Cardiac septum (tissue), 1 donor: ENCODE measurements around the gene TNFSF12. TPM values are rescaled to one million over a fixed set of nuclear protein-coding genes. Genes with fewer than 3 reads are reported as not detected.
A peak's percentile ranks its signal among the peaks of the same experiment; 100 is the strongest.

ENCODE experiments used
- DNase-seq: peaks from one replicate; pipeline ENCODE4 v3.0.0-alpha.2; 2020; ENCODE audit warnings: low spot score
- intact Hi-C: fragments of 100-400 bp; cut with DNase I; formaldehyde crosslinking; loops from one replicate; pipeline ENCODE4 v1.14.0; 2022
- total RNA-seq: library from RNA; stranded (reverse); fragmentation: NEBNext Ultra II Directional; extraction: Animal tissue kit (Norgen Biotek cat#: 25700); gene quantifications from one replicate; pipeline ENCODE4 v1.2.1, GENCODE V29; 2021
- donor health status: DM: no; HTN: no; CAD: no.

TNFSF12 gene
- total RNA-seq, 1 donor from 2014 or later: 33.9 TPM

DNA sequence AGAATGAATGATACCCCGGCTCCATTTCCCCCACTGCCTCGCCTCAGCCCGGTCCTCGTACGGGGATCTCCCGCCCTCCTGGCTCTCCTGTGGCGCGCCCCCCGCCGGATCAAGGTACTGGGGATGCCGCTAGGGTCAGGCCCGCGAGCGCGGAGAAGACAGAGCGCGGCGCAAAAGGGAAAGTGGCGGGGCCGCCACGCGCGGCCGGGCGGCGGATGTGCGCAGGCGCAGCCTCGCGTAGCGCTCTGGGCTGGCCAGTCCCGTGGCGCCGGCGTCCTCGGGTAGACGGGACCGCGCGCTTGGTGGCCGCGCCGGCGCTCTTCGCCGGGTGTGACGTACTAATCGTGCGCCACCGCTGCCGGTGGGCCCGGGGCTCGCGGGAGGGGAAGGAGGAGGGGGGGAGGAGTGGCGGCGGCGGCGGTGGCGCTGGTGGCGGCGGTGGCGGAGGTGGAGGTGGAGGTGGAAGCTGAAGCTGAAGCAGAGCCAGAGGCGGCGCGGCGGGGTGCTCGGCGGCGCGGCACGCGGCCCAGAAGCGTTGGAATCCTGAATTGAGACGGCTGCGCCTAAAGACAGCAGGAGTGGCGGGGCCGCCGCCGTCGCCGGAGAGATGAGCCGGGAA is 12.8 kb downstream of the TNFSF12 start, which contains the start of gene SENP3:
SENP3 (plus strand) TSS at position 331 of the 619 bp plus-strand sequence. CDS start 1,158 bp downstream, outside the sequence.
- intact Hi-C loops: loop anchor here (1.0 to 5.0 kb wide), 4 partner anchors 47 to 204 kb away; partner anchors contain the start of genes FGF11, TMEM256 and TMEM95
- DNase-seq: peak; percentile 94

DNA sequence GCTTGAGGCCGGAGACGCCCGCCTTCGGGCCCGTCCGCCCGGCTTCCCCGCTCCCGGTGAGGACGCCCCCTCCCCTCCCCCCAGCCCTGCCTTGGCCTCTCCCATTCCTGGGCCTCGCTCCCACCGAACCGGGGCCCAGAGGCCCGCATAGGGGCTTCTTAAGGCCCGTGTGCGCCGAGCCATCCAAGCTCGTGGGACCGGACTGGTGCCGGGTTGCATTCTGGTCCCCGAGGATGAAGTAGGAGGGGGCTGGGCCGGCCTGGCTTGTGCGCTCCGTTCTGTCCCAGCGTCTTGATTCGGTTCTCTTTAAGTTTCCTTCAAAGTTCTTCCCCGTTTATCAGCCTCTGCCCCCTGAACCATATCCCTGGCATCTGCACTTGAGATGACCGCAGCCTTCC is 13.3 kb downstream of the TNFSF12 start:
- DNase-seq: no peak
- intact Hi-C loops: loop anchor here (5.0 kb wide), 1 partner anchor 205 kb away; the partner anchor contains the start of gene TMEM95

DNA sequence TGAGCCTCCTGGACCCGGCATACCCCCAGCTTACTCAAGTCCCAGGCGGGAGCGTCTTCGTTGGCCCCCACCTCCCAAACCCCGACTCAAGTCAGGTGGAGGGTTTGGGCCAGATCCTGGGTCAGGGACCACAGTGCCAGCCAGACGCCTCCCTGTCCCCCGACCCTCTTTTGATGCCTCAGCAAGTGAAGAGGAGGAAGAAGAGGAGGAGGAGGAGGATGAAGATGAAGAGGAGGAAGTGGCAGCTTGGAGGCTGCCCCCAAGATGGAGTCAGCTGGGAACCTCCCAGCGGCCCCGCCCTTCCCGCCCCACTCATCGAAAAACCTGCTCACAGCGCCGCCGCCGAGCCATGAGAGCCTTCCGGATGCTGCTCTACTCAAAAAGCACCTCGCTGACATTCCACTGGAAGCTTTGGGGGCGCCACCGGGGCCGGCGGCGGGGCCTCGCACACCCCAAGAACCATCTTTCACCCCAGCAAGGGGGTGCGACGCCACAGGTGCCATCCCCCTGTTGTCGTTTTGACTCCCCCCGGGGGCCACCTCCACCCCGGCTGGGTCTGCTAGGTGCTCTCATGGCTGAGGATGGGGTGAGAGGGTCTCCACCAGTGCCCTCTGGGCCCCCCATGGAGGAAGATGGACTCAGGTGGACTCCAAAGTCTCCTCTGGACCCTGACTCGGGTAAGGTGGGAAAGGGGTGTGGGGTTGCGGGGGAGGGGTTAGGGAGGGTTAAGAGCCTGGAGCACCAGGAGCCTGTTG is 14.4 kb downstream of the TNFSF12 start:
- intact Hi-C loops: loop anchor here (5.0 kb wide), 1 partner anchor 206 kb away; the partner anchor contains the start of gene TMEM95
- DNase-seq: no peak

DNA sequence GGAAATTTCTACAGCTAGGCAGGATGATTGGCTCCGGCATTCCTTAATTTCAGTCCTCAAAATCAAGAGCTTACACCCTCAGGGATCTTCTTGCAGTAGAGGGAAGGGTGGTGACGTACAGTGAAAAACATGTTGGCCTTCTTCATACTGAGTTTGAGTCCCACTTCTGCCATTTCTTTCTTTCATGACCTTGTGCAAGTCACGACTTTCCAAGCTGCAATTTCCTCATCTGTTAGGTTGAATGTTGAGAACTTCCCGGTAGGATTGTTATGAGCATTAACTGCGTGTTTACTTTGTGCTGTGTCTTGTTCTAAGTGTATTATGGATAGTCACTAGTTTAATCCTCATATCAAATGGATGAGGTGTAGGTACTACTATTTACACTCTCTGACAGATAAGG is 20.7 kb downstream of the TNFSF12 start:
- intact Hi-C loops: no loop called here
- DNase-seq: no peak

DNA sequence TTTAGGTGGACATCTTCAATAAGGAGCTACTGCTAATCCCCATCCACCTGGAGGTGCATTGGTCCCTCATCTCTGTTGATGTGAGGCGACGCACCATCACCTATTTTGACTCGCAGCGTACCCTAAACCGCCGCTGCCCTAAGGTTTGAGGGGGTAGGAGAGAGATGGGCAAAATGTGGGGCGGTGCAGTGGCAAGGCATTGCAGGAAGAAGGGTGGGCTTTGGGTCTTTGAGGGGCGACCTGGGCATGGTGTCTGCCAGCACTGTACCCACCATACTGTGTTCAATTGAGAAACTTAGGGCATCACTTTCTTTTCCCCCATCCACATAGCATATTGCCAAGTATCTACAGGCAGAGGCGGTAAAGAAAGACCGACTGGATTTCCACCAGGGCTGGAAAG is 21.5 kb downstream of the TNFSF12 start:
- DNase-seq: no peak
- intact Hi-C loops: loop anchor here (5.0 kb wide), 1 partner anchor 318 kb away; the partner anchor contains the start of genes CTDNEP1 and ELP5

DNA sequence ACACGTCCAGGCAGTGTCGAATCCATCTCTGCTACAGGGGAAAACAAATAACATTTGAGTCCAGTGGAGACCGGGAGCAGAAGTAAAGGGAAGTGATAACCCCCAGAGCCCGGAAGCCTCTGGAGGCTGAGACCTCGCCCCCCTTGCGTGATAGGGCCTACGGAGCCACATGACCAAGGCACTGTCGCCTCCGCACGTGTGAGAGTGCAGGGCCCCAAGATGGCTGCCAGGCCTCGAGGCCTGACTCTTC is 23.4 kb downstream of the TNFSF12 start:
- DNase-seq: no peak
- intact Hi-C loops: loop anchor here (5.0 kb wide), 1 partner anchor 320 kb away; the partner anchor contains the start of genes CTDNEP1 and ELP5

DNA sequence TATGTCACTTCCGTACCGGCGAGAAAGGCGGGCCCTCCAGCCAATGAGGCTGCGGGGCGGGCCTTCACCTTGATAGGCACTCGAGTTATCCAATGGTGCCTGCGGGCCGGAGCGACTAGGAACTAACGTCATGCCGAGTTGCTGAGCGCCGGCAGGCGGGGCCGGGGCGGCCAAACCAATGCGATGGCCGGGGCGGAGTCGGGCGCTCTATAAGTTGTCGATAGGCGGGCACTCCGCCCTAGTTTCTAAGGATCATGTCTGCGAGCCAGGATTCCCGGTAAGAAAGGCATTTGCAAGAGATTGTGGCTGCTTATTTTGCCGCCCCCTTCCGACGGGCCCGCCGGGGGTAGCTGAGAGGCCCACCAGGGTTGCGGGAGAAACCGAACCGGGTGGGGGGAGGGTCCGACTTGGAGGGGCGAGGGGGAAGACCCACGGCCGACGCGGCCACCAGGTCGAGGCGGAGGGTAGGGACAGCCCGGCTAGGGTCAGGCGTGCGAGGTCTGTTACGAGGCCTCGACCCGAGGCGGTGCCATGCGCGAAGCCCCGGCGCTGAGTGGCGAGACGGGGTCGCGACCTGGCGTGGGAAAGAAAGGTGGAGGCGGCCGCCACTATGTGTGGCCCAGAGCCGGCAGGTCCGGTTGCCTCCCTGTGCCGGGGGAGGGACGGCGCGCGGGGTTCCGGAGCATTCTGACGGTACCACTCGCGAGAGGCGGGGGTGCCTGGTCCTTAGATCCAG is 23.9 kb downstream of the TNFSF12 start:
- intact Hi-C loops: loop anchor here (5.0 kb wide), 1 partner anchor 320 kb away; the partner anchor contains the start of genes CTDNEP1 and ELP5
- DNase-seq: peak; percentile 99

DNA sequence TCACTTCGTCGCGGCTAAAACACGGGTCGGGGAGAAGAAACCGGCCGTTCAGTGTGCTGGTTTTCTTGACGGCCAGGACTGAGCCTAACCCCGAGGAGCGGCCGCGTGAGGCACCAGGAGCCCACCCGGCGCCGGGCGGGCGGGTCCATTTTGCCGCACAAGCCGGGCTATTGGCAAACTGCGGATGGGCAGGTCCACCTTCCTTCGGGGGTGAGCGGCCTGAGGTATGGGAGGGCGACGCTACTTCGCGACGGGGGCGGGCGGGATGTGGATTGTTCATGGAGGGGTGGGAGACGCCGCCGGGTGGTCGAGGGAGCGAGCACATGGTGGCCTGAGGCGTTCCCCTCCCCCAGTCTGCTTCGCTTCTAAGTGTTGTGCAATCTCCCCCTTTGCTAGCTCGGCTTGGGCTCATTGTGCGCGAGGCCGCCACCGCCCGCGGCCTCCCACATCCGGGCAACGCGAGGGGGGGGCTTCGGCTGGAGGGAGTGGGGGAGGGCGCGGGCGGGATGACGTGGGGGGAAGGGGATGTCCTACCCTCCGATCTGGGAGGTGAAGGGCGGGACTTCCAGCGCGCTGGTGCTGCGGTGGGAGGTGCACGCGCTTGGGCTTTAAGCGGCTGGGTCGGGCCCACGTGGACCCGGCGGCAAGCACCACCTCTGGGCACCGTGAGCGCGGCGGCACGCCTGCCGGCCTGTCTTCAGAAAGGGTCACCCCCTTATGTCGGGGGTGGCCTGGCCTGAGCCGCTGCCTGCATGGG is 24.6 kb downstream of the TNFSF12 start:
- intact Hi-C loops: loop anchor here (5.0 kb wide), 1 partner anchor 321 kb away; the partner anchor contains the start of genes CTDNEP1 and ELP5
- DNase-seq: peak; percentile 95

DNA sequence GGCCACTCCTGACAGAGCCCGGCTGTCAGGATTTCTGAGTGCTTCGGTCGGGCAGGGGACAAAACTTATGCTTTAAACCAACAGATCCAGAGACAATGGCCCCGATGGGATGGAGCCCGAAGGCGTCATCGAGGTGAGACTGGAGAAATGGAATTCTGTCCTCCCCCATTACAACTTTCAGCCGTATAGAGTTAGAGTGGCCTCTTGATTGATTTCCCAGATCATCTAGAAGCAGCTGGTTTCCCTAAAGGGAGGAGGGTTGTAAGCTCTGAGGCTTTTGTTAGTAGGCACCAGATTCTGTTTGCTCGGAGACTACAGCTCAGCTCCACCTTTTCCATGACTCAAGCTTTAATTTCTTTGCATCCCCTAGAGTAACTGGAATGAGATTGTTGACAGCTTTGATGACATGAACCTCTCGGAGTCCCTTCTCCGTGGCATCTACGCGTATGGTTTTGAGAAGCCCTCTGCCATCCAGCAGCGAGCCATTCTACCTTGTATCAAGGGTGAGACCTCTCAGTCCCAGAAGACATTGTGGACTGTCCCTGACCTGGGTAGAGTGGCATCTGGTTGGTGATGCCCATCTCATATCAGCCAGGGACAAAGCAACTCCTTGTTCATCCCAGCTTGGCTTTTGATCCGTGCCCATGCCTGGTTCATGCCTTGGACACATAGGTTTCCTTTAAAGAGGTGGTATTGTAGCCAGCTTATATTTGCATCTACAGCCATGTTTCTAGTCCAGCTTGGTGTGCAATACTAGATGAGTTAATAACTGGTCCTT is 25.5 kb downstream of the TNFSF12 start:
- intact Hi-C loops: loop anchor here (5.0 kb wide), 1 partner anchor 322 kb away; the partner anchor contains the start of genes CTDNEP1 and ELP5
- DNase-seq: no peak

DNA sequence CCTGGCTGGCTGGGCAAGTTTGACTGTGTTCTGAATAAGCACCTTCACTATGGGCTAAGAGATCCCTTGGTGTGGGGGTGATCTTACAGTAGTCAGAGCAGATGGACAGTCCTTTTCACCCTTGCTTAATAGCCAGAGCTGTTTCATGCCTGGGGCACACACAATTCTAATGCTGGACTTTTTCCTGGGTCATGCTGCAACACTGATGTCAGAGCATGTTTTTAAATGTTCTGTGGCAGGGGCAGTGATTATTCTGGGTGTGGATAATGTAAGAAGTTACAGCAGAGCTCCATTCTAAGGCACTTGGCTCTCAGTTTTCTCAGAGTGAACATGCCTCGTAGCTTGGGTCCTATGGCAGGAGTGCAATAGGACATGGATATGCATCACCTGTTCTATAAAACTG is 26.6 kb downstream of the TNFSF12 start:
- DNase-seq: no peak
- intact Hi-C loops: no loop called here

DNA sequence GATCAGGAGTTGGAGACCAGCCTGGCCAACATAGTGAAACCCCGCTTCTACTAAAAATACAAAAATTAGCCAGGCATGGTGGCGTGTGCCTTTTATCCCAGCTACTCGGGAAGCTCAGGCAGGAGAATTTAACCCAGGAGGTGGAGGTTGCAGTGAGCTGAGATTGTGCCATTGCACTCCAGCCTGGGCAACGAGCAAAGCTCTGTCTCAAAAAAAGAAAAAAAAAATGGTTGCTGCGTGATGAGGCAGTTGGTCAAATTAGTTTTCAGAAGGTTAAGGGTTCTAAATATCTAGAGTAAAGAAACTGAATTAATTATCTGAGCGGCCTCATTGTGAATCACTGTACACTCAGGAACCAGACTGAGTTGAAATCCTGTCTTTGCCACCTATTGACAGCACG is 27.1 kb downstream of the TNFSF12 start:
- intact Hi-C loops: no loop called here
- no peak for DNase-seq

DNA sequence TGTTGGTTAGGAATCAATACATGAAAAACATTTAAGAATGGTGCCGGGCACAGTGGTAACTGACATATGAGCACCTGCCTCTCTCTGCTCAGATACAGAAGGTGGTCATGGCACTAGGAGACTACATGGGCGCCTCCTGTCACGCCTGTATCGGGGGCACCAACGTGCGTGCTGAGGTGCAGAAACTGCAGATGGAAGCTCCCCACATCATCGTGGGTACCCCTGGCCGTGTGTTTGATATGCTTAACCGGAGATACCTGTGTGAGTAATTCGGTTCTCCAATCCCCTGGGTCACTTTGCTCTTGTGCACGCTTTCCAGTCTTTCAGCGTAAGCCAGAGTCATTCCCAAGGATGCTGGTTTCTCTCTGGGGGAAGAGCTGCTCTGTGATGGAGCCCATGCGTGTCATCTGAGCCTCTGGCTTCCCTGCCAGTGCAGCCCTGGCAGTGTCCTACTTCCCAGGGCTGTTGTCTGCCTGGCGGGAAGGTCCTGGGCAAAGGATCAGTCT is 27.6 kb downstream of the TNFSF12 start:
- intact Hi-C loops: no loop called here
- no peak for DNase-seq

DNA sequence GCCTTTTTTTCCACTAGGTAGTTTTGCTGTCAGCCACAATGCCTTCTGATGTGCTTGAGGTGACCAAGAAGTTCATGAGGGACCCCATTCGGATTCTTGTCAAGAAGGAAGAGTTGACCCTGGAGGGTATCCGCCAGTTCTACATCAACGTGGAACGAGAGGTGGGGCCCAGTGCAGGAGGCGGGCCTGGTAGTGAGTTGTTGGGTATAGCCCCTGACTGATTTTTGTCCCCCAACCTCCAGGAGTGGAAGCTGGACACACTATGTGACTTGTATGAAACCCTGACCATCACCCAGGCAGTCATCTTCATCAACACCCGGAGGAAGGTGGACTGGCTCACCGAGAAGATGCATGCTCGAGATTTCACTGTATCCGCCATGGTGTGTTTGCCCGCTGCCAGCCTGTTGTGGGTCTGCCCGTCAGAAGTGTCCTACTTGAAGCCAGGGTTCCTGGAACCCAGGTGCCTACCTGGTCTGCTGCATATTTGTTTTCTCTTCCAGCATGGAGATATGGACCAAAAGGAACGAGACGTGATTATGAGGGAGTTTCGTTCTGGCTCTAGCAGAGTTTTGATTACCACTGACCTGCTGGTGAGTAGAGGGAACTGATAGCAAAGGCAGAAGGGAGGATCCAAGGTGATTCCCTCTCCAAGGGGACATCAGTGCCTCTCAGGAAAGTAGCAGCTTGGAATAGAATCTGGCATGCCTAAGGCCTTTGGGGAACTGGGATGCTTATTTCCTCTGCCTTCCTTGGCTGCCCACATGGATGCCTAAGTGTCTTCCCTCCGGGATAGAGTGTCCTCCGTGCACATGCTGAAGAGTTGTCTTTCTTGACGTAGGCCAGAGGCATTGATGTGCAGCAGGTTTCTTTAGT is 28.7 kb downstream of the TNFSF12 start:
- intact Hi-C loops: no loop called here
- DNase-seq: no peak

DNA sequence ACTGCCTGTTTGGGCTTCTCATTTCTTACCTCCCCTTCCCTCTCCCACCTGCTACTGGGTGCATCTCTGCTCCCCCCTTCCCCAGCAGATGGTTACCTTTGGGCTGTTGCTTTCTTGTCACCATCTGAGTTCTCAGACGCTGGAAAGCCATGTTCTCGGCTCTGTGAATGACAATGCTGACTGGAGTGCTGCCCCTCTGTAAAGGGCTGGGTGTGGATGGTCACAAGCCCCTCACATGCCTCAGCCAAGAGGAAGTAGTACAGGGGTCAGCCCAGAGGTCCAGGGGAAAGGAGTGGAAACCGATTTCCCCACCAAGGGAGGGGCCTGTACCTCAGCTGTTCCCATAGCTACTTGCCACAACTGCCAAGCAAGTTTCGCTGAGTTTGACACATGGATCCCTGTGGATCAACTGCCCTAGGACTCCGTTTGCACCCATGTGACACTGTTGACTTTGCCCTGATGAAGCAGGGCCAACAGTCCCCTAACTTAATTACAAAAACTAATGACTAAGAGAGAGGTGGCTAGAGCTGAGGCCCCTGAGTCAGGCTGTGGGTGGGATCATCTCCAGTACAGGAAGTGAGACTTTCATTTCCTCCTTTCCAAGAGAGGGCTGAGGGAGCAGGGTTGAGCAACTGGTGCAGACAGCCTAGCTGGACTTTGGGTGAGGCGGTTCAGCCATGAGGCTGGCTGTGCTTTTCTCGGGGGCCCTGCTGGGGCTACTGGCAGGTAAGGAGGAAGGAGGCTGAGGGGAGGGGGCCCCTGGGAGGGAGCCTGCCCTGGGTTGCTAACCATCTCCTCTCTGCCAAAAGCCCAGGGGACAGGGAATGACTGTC is 30.4 kb downstream of the TNFSF12 start, which contains the start of gene CD68:
CD68 (plus strand) TSS at position 638 of the 833 bp plus-strand sequence; CDS start at position 678, 40 bp downstream.
- no peak for DNase-seq
- intact Hi-C loops: no loop called here

DNA sequence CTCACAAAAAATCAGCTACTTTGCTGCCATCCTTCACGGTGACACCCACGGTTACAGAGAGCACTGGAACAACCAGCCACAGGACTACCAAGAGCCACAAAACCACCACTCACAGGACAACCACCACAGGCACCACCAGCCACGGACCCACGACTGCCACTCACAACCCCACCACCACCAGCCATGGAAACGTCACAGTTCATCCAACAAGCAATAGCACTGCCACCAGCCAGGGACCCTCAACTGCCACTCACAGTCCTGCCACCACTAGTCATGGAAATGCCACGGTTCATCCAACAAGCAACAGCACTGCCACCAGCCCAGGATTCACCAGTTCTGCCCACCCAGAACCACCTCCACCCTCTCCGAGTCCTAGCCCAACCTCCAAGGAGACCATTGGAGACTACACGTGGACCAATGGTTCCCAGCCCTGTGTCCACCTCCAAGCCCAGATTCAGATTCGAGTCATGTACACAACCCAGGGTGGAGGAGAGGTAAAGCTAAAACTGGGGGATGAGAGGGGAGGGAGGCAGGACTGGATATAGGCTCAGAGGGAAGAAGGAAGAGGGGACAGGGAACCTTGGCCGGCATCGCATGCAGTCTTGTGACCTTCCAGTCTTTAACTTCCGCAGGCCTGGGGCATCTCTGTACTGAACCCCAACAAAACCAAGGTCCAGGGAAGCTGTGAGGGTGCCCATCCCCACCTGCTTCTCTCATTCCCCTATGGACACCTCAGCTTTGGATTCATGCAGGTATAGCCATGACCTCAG is 31.2 kb downstream of the TNFSF12 start:
- intact Hi-C loops: no loop called here
- no peak for DNase-seq
